Activated CD8-positive, alpha-beta T cell treated with anti-CD3 and anti-CD28 coated beads for 36 hours (primary cell): Measurements from ENCODE around the gene ATIC. TPM values are rescaled to one million over a fixed set of nuclear protein-coding genes. Genes with fewer than 3 reads are reported as not detected.

Experiments
- ATAC-seq: fragments of 200-7000 bp; cut with Tn5 transposase; one replicate; pipeline ENCODE4 v1.10.0; 2021; ENCODE audit warnings: mild to moderate bottlenecking, moderate library complexity
- CTCF ChIA-PET: fragments of 350-600 bp; sonication (Branson Sonifier 250); formaldehyde crosslinking; loops from one replicate; lab custom pipeline; 2021; ENCODE audit warnings: antibody characterized with exemption; lab: Charles Lee
- POLR2A ChIA-PET: fragments of 350-600 bp; sonication (Branson Sonifier 250); formaldehyde crosslinking; loops from one replicate; lab custom pipeline; 2021; ENCODE audit warnings: antibody characterized with exemption; lab: Charles Lee
- DNase-seq: peaks from one replicate; pipeline ENCODE4 v3.0.0-alpha.2; 2020
- H3K27ac Mint-ChIP-seq: one replicate; pipeline ENCODE4 v1.8.0; 2021; ENCODE audit warnings: mild to moderate bottlenecking, mixed read lengths
- H3K27me3 Mint-ChIP-seq: one replicate; pipeline ENCODE4 v1.8.0; 2021; ENCODE audit warnings: mixed read lengths
- H3K36me3 Mint-ChIP-seq: one replicate; pipeline ENCODE4 v1.8.0; 2021; ENCODE audit warnings: low read depth, mixed read lengths
- H3K4me1 Mint-ChIP-seq: one replicate; pipeline ENCODE4 v1.8.0; 2021; ENCODE audit warnings: low read depth, mixed read lengths
- H3K4me3 Mint-ChIP-seq: one replicate; pipeline ENCODE4 v1.8.0; 2021; ENCODE audit warnings: mild to moderate bottlenecking, moderate library complexity, mixed read lengths
- H3K9me3 Mint-ChIP-seq: one replicate; pipeline ENCODE4 v1.8.0; 2021; ENCODE audit warnings: mixed read lengths
- intact Hi-C: fragments of 100-400 bp; cut with micrococcal nuclease; formaldehyde crosslinking; loops from one replicate; pipeline ENCODE4 v1.10.0; 2022
- total RNA-seq, 2 experiments: library from RNA; stranded (reverse); gene quantifications; one replicate each; pipeline ENCODE4 v1.2.3, GENCODE V29; 2021
- TF ChIP-seq, protein P1 (sequence below): fragments of 200-600 bp; IDR thresholded peaks from one replicate; pipeline ENCODE4 v1.8.0; 2022; ENCODE audit warnings: antibody characterized with exemption, mild to moderate bottlenecking

ATIC gene
- total RNA-seq, 2 experiments from 2014 or later: 309 to 319 TPM

DNA sequence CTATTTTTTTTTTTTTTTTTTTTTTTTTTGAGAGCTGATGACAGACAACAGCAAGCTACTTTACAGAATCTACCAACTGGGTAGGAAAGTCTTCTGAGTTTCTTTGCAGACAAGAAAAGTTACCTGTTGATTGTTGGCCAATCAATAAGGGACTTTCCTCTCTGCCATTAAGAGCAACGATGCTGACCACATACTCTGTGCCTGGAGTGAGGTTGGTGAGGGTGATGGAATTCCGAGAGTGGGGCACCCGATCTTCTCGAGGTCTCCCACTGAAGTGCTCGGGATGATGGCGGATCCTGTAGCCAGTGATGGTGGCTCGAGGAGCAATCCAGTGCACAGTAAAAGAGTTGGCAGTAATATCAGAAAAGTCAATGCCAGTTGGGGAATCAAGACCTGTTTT is 74.7 kb downstream of the ATIC start:
- no peak for ATAC-seq
- CTCF ChIA-PET: interaction anchor here (0.7 kb wide), 1 partner anchor 599 kb away, joined by 4 read pairs; no protein-coding TSS in a partner anchor
- no peak for DNase-seq
- POLR2A ChIA-PET: no interaction called here
- Mint-ChIP-seq H3K9me3 (no peaks in the 10 kb centered on the region), H3K4me1 (no peaks in the 10 kb centered on the region), H3K27me3 (peaks cover 2% of the 10 kb centered on the region), H3K27ac (no peak overlapping the region), H3K36me3 (no peaks in the 10 kb centered on the region), H3K4me3 (no peak overlapping the region)
- intact Hi-C loops: no loop called here
- TF ChIP-seq, protein P1, sequence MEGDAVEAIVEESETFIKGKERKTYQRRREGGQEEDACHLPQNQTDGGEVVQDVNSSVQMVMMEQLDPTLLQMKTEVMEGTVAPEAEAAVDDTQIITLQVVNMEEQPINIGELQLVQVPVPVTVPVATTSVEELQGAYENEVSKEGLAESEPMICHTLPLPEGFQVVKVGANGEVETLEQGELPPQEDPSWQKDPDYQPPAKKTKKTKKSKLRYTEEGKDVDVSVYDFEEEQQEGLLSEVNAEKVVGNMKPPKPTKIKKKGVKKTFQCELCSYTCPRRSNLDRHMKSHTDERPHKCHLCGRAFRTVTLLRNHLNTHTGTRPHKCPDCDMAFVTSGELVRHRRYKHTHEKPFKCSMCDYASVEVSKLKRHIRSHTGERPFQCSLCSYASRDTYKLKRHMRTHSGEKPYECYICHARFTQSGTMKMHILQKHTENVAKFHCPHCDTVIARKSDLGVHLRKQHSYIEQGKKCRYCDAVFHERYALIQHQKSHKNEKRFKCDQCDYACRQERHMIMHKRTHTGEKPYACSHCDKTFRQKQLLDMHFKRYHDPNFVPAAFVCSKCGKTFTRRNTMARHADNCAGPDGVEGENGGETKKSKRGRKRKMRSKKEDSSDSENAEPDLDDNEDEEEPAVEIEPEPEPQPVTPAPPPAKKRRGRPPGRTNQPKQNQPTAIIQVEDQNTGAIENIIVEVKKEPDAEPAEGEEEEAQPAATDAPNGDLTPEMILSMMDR: no peak

DNA sequence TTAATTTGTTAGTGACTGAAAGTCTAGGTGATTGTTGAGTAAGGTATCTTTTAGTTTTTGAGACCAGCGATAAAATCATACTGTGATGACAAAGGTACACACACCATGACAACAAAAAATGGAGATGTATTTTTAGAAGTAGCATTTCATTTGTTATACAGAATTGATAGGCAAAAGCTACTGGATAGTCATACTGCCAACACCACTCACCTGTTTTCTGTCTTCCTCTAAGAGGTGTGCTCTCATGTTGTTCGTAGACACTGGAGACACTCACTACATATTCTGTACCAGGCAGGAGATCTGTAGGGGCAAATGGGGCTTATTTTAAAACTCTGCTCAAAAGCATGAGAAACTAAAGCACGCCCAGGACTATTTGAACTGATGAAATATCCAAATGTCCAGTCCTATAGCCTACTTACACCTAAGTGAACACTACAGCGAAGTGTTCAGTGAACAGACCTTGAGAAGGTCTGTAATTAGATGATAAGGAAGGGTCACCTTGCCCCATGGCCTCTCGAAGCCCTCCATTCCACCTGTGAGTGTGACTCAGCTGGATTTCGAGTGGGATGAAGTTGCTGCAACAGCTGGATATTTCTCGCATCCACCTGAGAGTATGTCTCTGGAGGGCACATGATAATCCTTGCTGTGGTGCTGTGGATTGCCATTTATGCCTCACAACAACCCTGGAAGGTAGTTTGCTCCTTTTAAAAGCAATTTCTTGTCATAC is 76.3 kb downstream of the ATIC start:
- ATAC-seq (no peak), DNase-seq (no peak)
- no peaks in the 10 kb centered on the region for H3K36me3 Mint-ChIP-seq
- intact Hi-C loops: no loop called here
- no peaks in the 10 kb centered on the region for H3K4me1 Mint-ChIP-seq
- CTCF ChIA-PET: no interaction called here
- H3K4me3 Mint-ChIP-seq: no peak overlapping the region
- POLR2A ChIA-PET: no interaction called here
- peaks cover 3% of the 10 kb centered on the region for H3K27me3 Mint-ChIP-seq
- no peak overlapping the region for H3K27ac Mint-ChIP-seq
- TF ChIP-seq, protein P1: no peak
- no peaks in the 10 kb centered on the region for H3K9me3 Mint-ChIP-seq

DNA sequence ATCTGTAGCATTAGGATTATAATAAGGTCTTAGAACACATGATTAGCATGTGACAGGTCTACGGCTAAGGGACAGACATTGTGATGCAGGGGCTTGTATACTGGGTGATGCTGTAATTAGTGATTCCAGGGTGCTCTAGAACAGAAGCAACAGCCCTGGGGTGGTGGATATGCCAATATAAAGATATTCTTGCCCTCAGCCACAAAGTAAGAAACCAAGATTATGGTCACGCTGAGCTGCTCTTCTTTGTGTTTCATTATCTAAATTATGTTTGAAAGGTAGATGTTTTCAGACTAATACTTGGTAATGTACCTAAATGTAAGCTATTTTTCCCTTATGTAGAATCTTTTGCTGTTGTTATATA is 78.7 kb downstream of the ATIC start:
- Mint-ChIP-seq H3K36me3 (no peaks in the 10 kb centered on the region), H3K9me3 (no peaks in the 10 kb centered on the region), H3K4me1 (no peaks in the 10 kb centered on the region), H3K27me3 (peaks cover 6% of the 10 kb centered on the region), H3K4me3 (no peak overlapping the region), H3K27ac (no peak overlapping the region)
- TF ChIP-seq, protein P1: no peak
- no peak for ATAC-seq
- ChIA-PET CTCF (no interaction called here), POLR2A (interaction anchor here (1.0 kb wide), 1 partner anchor 25 kb away, joined by 3 read pairs; no protein-coding TSS in a partner anchor)
- no peak for DNase-seq
- intact Hi-C loops: no loop called here

DNA sequence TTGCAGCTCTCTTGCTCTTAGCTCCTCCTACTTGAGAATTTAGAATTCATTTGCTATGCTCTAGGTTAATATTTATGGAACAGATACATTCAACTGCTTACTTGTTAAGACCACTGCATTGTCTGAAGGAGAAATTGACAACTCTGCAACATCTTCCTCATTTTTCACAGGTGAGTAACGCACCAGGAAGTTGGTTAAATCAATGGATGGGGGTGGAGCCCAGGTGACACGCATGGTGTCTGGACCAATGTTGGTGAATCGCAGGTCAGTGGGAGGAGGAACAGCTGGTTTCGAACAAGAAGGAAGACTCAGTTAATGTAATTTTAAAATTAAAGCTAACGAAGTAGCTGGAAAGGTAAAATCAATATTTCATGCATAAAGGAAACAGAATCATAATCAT is 79.7 kb downstream of the ATIC start:
- Mint-ChIP-seq H3K36me3 (no peaks in the 10 kb centered on the region), H3K27ac (no peak overlapping the region), H3K4me3 (no peak overlapping the region), H3K9me3 (no peaks in the 10 kb centered on the region), H3K4me1 (no peaks in the 10 kb centered on the region), H3K27me3 (peaks cover 6% of the 10 kb centered on the region)
- intact Hi-C loops: no loop called here
- TF ChIP-seq, protein P1: no peak
- POLR2A ChIA-PET: no interaction called here
- DNase-seq: no peak
- CTCF ChIA-PET: no interaction called here
- ATAC-seq: no peak

DNA sequence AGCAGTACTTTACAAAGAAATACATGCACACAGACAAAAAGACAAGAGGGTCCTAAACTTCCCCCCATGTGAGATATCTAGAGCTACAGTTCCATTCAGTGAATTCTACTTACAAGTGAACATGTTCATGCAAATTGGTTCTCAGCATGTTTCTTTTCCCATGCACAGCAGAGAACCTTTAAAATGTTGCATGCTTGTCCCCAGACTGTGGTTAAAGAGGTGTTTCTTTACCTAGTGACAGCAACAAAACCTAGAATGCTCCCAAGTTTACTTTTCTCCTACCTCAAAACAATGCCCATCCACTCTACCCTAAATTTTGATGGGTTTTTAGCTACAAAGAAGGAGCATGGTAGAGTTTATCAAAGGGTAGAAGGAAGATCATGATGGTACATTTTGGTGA is 80.3 kb downstream of the ATIC start:
- H3K4me3 Mint-ChIP-seq: no peak overlapping the region
- intact Hi-C loops: no loop called here
- no peak overlapping the region for H3K27ac Mint-ChIP-seq
- CTCF ChIA-PET: no interaction called here
- H3K9me3 Mint-ChIP-seq: no peaks in the 10 kb centered on the region
- H3K4me1 Mint-ChIP-seq: no peaks in the 10 kb centered on the region
- no peak for ATAC-seq
- POLR2A ChIA-PET: no interaction called here
- H3K36me3 Mint-ChIP-seq: no peaks in the 10 kb centered on the region
- H3K27me3 Mint-ChIP-seq: peaks cover 6% of the 10 kb centered on the region
- DNase-seq: no peak
- TF ChIP-seq, protein P1: no peak
